ENCODE results near the gene INPP4A.

Gene INPP4A

GRCh38 chr2:98538280-98539041 lies 93.8 kb downstream of the INPP4A start:
- Histone ChIP-seq H3K27me3 (ENCODE audit: control insufficient read depth, insufficient read depth, low read length) (no peaks in the 10 kb centered on the region), H3K36me3 (ENCODE audit: control insufficient read depth, insufficient read depth, low read length) (peaks cover 23% of the 10 kb centered on the region), H3K4me1 (ENCODE audit: control insufficient read depth, insufficient read depth, low read length) (no peaks in the 10 kb centered on the region)

GRCh38 chr2:98539056-98539735 lies 94.5 kb downstream of the INPP4A start:
- no peak overlapping the region for H3K9ac ChIP-seq (ENCODE audit: low read length)
- H3K4me1 ChIP-seq (ENCODE audit: control insufficient read depth, insufficient read depth, low read length) = no peaks in the 10 kb centered on the region
- no peaks in the 10 kb centered on the region for H3K27me3 ChIP-seq (ENCODE audit: control insufficient read depth, insufficient read depth, low read length)
- no peak overlapping the region for H3K27ac ChIP-seq (ENCODE audit: low read depth, low read length)
- no peak overlapping the region for H3K4me3 ChIP-seq (ENCODE audit: low read length)
- peaks cover 23% of the 10 kb centered on the region for H3K36me3 ChIP-seq (ENCODE audit: control insufficient read depth, insufficient read depth, low read length)

More at GRCh38 chr2:98538280-98539041, 93.8 kb downstream of the INPP4A start:
- no peak overlapping the region for H3K27ac ChIP-seq (ENCODE audit: low read depth, low read length)
- H3K9ac ChIP-seq (ENCODE audit: low read length) = no peak overlapping the region
- H3K4me3 ChIP-seq (ENCODE audit: low read length) = no peak overlapping the region

- no peaks in the 10 kb centered on the region for H3K4me1 ChIP-seq (ENCODE audit: control insufficient read depth, insufficient read depth, low read length)
- H3K36me3 ChIP-seq (ENCODE audit: control insufficient read depth, insufficient read depth, low read length) = peaks cover 30% of the 10 kb centered on the region
- H3K9ac ChIP-seq (ENCODE audit: low read length) = no peak overlapping the region
- H3K27me3 ChIP-seq (ENCODE audit: control insufficient read depth, insufficient read depth, low read length) = no peaks in the 10 kb centered on the region
- no peak overlapping the region for H3K4me3 ChIP-seq (ENCODE audit: low read length)
- H3K27ac ChIP-seq (ENCODE audit: low read depth, low read length) = no peak overlapping the region
Measured at GRCh38 chr2:98540536-98540935, 95.9 kb downstream of the INPP4A start.

- peaks cover 39% of the 10 kb centered on the region for H3K36me3 ChIP-seq (ENCODE audit: control insufficient read depth, insufficient read depth, low read length)
Measured at GRCh38 chr2:98541489-98541888, 96.8 kb downstream of the INPP4A start.

GRCh38 chr2:98541906-98542305 lies 97.2 kb downstream of the INPP4A start:
- peaks cover 43% of the 10 kb centered on the region for H3K36me3 ChIP-seq (ENCODE audit: control insufficient read depth, insufficient read depth, low read length)

More at GRCh38 chr2:98541489-98541888, 96.8 kb downstream of the INPP4A start:
- Histone ChIP-seq H3K9ac (ENCODE audit: low read length) (no peak overlapping the region), H3K27ac (ENCODE audit: low read depth, low read length) (no peak overlapping the region), H3K27me3 (ENCODE audit: control insufficient read depth, insufficient read depth, low read length) (no peaks in the 10 kb centered on the region), H3K4me1 (ENCODE audit: control insufficient read depth, insufficient read depth, low read length) (no peaks in the 10 kb centered on the region), H3K4me3 (ENCODE audit: low read length) (no peak overlapping the region)

GRCh38 chr2:98543214-98543613 lies 98.6 kb downstream of the INPP4A start:
- Histone ChIP-seq H3K27me3 (ENCODE audit: control insufficient read depth, insufficient read depth, low read length) (no peaks in the 10 kb centered on the region), H3K4me3 (ENCODE audit: low read length) (no peak overlapping the region), H3K4me1 (ENCODE audit: control insufficient read depth, insufficient read depth, low read length) (no peaks in the 10 kb centered on the region), H3K27ac (ENCODE audit: low read depth, low read length) (no peak overlapping the region), H3K9ac (ENCODE audit: low read length) (no peak overlapping the region), H3K36me3 (ENCODE audit: control insufficient read depth, insufficient read depth, low read length) (peaks cover 37% of the 10 kb centered on the region)

More at GRCh38 chr2:98541906-98542305, 97.2 kb downstream of the INPP4A start:
- no peak overlapping the region for H3K27ac ChIP-seq (ENCODE audit: low read depth, low read length)
- H3K27me3 ChIP-seq (ENCODE audit: control insufficient read depth, insufficient read depth, low read length) = no peaks in the 10 kb centered on the region
- no peaks in the 10 kb centered on the region for H3K4me1 ChIP-seq (ENCODE audit: control insufficient read depth, insufficient read depth, low read length)
- no peak overlapping the region for H3K4me3 ChIP-seq (ENCODE audit: low read length)
- H3K9ac ChIP-seq (ENCODE audit: low read length) = no peak overlapping the region

- Histone ChIP-seq H3K9ac (ENCODE audit: low read length) (no peak overlapping the region), H3K27ac (ENCODE audit: low read depth, low read length) (no peak overlapping the region), H3K27me3 (ENCODE audit: control insufficient read depth, insufficient read depth, low read length) (no peaks in the 10 kb centered on the region), H3K36me3 (ENCODE audit: control insufficient read depth, insufficient read depth, low read length) (peaks cover 31% of the 10 kb centered on the region), H3K4me1 (ENCODE audit: control insufficient read depth, insufficient read depth, low read length) (no peaks in the 10 kb centered on the region), H3K4me3 (ENCODE audit: low read length) (no peak overlapping the region)
Measured at GRCh38 chr2:98543842-98544241, 99.2 kb downstream of the INPP4A start.

GRCh38 chr2:98545591-98545990 lies 100.9 kb downstream of the INPP4A start:
- peaks cover 26% of the 10 kb centered on the region for H3K36me3 ChIP-seq (ENCODE audit: control insufficient read depth, insufficient read depth, low read length)
- no peaks in the 10 kb centered on the region for H3K27me3 ChIP-seq (ENCODE audit: control insufficient read depth, insufficient read depth, low read length)
- H3K4me1 ChIP-seq (ENCODE audit: control insufficient read depth, insufficient read depth, low read length) = no peaks in the 10 kb centered on the region
- no peak overlapping the region for H3K9ac ChIP-seq (ENCODE audit: low read length)
- no peak overlapping the region for H3K4me3 ChIP-seq (ENCODE audit: low read length)
- H3K27ac ChIP-seq (ENCODE audit: low read depth, low read length) = no peak overlapping the region

- H3K27me3 ChIP-seq (ENCODE audit: control insufficient read depth, insufficient read depth, low read length) = no peaks in the 10 kb centered on the region
- no peak overlapping the region for H3K4me3 ChIP-seq (ENCODE audit: low read length)
- no peak overlapping the region for H3K9ac ChIP-seq (ENCODE audit: low read length)
- H3K36me3 ChIP-seq (ENCODE audit: control insufficient read depth, insufficient read depth, low read length) = peaks cover 27% of the 10 kb centered on the region
- H3K27ac ChIP-seq (ENCODE audit: low read depth, low read length) = no peak overlapping the region
- H3K4me1 ChIP-seq (ENCODE audit: control insufficient read depth, insufficient read depth, low read length) = no peaks in the 10 kb centered on the region
Measured at GRCh38 chr2:98546186-98546585, 101.5 kb downstream of the INPP4A start.

GRCh38 chr2:98547092-98547790 lies 102.6 kb downstream of the INPP4A start:
- no peaks in the 10 kb centered on the region for H3K4me1 ChIP-seq (ENCODE audit: control insufficient read depth, insufficient read depth, low read length)
- H3K4me3 ChIP-seq (ENCODE audit: low read length) = no peak overlapping the region
- H3K27ac ChIP-seq (ENCODE audit: low read depth, low read length) = no peak overlapping the region
- no peaks in the 10 kb centered on the region for H3K27me3 ChIP-seq (ENCODE audit: control insufficient read depth, insufficient read depth, low read length)
- H3K9ac ChIP-seq (ENCODE audit: low read length) = no peak overlapping the region
- H3K36me3 ChIP-seq (ENCODE audit: control insufficient read depth, insufficient read depth, low read length) = peaks cover 27% of the 10 kb centered on the region

- no peaks in the 10 kb centered on the region for H3K4me1 ChIP-seq (ENCODE audit: control insufficient read depth, insufficient read depth, low read length)
- H3K27me3 ChIP-seq (ENCODE audit: control insufficient read depth, insufficient read depth, low read length) = no peaks in the 10 kb centered on the region
- no peak overlapping the region for H3K9ac ChIP-seq (ENCODE audit: low read length)
- no peak overlapping the region for H3K4me3 ChIP-seq (ENCODE audit: low read length)
- no peak overlapping the region for H3K27ac ChIP-seq (ENCODE audit: low read depth, low read length)
- H3K36me3 ChIP-seq (ENCODE audit: control insufficient read depth, insufficient read depth, low read length) = peaks cover 36% of the 10 kb centered on the region
Measured at GRCh38 chr2:98548920-98549818, 104.5 kb downstream of the INPP4A start.

GRCh38 chr2:98550165-98550564 lies 105.5 kb downstream of the INPP4A start:
- peaks cover 34% of the 10 kb centered on the region for H3K36me3 ChIP-seq (ENCODE audit: control insufficient read depth, insufficient read depth, low read length)
- no peaks in the 10 kb centered on the region for H3K27me3 ChIP-seq (ENCODE audit: control insufficient read depth, insufficient read depth, low read length)
- H3K27ac ChIP-seq (ENCODE audit: low read depth, low read length) = no peak overlapping the region
- no peaks in the 10 kb centered on the region for H3K4me1 ChIP-seq (ENCODE audit: control insufficient read depth, insufficient read depth, low read length)
- no peak overlapping the region for H3K9ac ChIP-seq (ENCODE audit: low read length)
- no peak overlapping the region for H3K4me3 ChIP-seq (ENCODE audit: low read length)

Data from rectal smooth muscle tissue (tissue), 1 donor.